ENCODE measurements around the gene TTLL7. TPM values are rescaled to one million over a fixed set of nuclear protein-coding genes. Genes with fewer than 3 reads are reported as not detected.

The TTLL7 gene
- total RNA-seq, 1 donor from 2014 or later: 6.1 TPM

- no peak for DNase-seq (ENCODE audit: extremely low read depth, low read depth, low spot score)
These were observed 166.7 kb downstream of the TTLL7 start for GRCh38 chr1:83832194-83832593.

- no peak for DNase-seq (ENCODE audit: extremely low read depth, low read depth, low spot score)
These were observed 169.8 kb downstream of the TTLL7 start for GRCh38 chr1:83829106-83829505.

- DNase-seq (ENCODE audit: extremely low read depth, low read depth, low spot score): no peak
These were observed 170.5 kb downstream of the TTLL7 start for GRCh38 chr1:83828456-83828855.

GRCh38 chr1:83827741-83828140, 171.2 kb downstream of the TTLL7 start:
- no peak for DNase-seq (ENCODE audit: extremely low read depth, low read depth, low spot score)

- no peak for DNase-seq (ENCODE audit: extremely low read depth, low read depth, low spot score)
These were observed 176.7 kb downstream of the TTLL7 start for GRCh38 chr1:83822208-83822607.

GRCh38 chr1:83819436-83819835, 179.5 kb downstream of the TTLL7 start:
- DNase-seq (ENCODE audit: extremely low read depth, low read depth, low spot score): no peak

GRCh38 chr1:83818916-83819315, 180.0 kb downstream of the TTLL7 start:
- DNase-seq (ENCODE audit: extremely low read depth, low read depth, low spot score): no peak

GRCh38 chr1:83816836-83817235, 182.1 kb downstream of the TTLL7 start:
- no peak for DNase-seq (ENCODE audit: extremely low read depth, low read depth, low spot score)

DNA sequence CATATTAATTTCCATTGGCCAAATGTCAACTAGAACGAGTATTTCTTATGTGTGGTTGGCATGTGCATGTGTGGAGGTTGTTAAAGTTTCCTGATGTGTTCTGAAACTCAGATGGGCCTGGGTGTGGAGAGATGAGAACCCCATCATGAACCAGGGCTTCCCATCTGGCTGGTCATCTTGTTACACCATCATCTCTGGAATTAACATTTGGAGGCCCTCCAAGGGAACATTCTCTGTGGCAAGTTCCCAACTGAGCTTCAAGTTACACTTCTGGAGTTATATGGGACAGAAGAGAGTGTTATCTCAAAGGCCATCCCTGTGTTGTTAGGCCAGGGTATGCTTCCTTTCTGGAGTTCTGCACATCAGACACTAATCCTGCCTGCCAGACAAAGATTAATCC, 183.6 kb downstream of the TTLL7 start:
- no peak for DNase-seq (ENCODE audit: extremely low read depth, low read depth, low spot score)

Other genes starting within 250 kb of the TTLL7 start
- gene PRKACB, start 145.1 kb upstream of the TTLL7 start, total RNA-seq: 43.3 and 54.5 TPM in 2 replicates